Activated CD8-positive, alpha-beta memory T cell treated with anti-CD3 and anti-CD28 coated beads for 36 hours (primary cell): ENCODE results near the gene BHLHE41. TPM values are rescaled to one million over a fixed set of nuclear protein-coding genes. Genes with fewer than 3 reads are reported as not detected.

Source experiments
- CTCF ChIA-PET: fragments of 350-600 bp; sonication (Branson Sonifier 250); formaldehyde crosslinking; loops from one replicate; lab custom pipeline; 2021; ENCODE audit warnings: antibody characterized with exemption; lab: Charles Lee
- POLR2A ChIA-PET: fragments of 350-600 bp; sonication (Branson Sonifier 250); formaldehyde crosslinking; loops from one replicate; lab custom pipeline; 2021; ENCODE audit warnings: antibody characterized with exemption; lab: Charles Lee
- total RNA-seq, 2 experiments: library from RNA; stranded (reverse); gene quantifications; one replicate each; pipeline ENCODE4 v1.2.3, GENCODE V29; 2021

BHLHE41 gene
- total RNA-seq, 2 experiments from 2014 or later = not detected

DNA sequence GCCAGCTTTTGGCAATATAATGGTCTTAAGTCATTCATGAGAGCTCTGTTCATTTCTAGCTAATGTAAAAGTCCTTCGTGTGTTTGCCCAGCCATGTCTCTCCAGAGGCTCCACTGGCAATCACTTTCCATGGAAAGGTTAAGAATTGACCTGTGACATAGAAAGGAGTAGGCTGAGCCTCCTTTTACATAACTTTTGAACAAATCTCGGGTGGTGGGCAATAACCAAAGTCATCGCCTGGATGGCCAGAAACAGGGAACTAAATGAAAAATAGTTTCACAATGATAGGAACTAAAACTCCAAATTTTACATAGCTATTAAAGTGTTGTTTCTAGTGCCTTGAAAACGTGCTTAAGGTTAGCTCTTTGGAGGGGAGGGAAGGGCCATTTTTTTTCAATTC lies 6.5 kb downstream of the BHLHE41 start:
- POLR2A ChIA-PET = no interaction called here
- CTCF ChIA-PET = no interaction called here

DNA sequence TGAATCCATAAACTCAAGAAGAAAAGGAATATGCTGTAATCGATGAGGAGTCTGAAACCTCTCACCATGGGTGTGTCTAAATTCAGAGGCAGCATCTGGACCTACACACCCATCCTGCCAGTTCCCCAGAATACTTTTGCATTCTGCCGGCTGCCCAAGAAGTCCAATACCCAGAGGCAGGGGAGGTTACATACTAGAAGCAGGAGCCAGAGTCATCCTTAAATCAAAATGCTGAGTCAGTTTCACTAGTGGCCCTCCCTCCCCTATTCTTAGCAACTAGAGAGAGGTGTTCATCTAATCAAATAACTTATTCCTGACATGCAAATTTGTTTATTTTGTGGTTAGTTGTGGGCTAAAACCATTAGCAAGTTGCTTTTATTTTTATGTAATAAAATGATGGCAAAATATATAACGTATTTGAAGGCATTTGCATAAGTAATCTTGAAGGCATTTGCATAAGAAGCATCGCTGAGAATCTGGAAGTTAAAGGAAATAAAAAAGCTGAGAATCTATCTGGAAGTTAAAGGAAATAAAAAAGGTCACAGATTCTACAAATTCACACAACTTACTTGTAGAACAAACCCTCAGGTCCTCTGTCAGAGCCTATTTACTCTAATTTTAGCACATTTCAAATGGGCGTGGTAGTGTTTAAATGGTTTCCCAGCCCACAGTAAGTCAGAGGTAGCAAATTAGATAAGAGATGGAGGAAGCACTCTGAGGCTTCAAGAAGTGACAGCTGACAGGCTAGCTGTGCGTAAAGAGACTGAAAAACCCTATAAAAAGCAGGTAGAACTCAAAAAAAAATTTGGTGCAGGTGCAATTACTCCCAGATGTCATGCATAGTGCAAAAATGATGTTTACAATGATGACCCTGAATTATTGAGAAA lies 7.8 kb downstream of the BHLHE41 start:
- POLR2A ChIA-PET = no interaction called here
- CTCF ChIA-PET = no interaction called here

DNA sequence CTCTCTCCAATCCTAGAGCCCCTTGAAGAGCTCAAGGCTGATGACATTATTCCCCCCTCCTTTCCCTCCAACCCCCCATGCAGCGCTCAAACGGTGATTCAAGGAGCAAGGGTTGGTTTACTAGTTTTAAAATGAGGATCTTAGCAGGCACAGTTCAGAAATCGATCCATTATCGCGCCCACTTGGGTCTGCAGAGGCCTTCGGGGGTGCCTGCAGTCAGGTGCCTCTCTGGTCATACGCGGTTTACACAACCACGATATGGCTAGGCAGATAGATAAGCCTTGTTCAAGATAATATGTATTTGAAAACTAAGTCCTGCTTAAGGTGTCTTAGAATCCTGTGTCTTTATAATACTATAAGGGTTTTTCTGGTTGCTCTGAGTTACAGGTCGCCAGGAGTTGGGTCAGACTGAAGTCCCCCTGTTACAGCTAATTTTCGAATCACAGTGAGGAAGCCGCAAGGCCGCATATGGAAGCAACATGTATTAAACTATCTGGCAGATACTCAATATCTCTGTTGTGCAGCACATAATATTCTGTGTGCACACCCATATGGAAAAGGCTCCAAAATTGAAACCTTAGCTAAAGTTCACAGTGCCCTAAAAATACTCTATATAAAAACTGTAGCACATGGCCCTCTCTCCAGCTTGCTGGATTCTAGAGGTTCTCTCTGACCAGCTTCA lies 10.0 kb downstream of the BHLHE41 start:
- ChIA-PET CTCF (interaction anchor here (1.4 kb wide), 1 partner anchor 21 kb away, joined by 3 read pairs; no protein-coding TSS in a partner anchor), POLR2A (no interaction called here)

DNA sequence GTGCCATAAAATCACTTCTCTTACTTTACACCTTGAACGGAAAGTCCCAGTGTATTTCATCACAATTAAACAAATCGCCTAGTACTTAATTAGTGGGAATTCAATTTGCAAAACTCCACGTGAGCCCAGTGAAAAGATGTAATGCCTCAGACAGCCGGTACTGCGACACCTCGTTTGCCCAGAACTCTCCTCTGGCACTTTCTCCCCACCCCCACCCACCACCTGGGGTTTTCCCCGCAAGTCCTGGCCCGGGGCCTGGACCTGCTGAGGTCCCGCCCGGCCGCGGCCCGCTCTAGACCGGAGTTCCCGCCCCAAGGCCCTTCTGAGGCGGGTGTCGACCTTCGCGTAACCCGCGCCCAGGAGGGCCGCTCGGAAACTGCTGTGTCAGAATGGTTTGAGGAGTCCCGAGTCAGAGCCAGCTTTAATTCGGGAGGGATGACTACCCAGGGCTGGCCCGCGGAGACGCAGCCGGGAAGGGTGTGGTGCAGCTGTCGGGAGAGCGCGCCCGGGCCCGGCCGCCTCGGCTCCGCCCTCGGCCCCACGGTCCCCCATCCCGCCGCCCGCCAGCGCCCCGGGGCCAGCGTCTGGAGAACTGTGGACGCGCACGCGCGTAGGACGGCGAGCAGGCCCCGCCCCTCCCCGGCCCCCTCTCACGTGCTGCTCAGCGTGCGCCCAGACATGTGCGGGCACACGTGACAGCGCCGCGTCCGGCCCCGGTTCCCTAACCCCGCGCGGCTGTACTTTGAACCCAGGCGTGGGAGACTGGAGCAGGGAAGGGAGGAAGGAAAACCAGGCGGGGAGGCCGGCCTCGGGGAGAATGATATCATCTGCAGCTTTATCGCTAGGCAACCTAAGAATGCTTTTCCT lies 10.8 kb downstream of the BHLHE41 start:
- CTCF ChIA-PET = interaction anchor here (1.4 kb wide), 1 partner anchor 20 kb away, joined by 3 read pairs; no protein-coding TSS in a partner anchor
- POLR2A ChIA-PET = no interaction called here

DNA sequence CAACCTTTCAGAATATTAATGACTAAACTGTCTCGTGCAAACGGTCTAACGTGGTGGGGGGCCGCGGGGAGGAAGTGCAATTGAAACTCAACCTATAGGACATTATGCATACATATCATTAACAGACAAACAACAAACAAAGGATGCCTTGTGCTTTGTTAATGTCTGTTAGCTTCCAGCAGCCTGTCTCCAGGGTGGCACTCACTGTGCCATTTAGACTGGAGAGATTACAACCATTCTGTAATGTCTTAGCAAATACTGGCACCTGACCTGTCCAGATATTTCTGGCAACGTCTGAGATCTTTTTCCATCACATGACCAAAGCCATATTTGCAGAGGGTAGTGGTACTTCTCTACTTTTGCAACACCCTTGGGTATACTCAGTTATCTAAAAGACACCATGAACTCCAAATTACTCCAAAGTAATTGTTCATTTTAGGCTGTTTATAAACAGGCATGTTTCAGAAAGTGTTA lies 11.6 kb downstream of the BHLHE41 start:
- ChIA-PET POLR2A (no interaction called here), CTCF (no interaction called here)

DNA sequence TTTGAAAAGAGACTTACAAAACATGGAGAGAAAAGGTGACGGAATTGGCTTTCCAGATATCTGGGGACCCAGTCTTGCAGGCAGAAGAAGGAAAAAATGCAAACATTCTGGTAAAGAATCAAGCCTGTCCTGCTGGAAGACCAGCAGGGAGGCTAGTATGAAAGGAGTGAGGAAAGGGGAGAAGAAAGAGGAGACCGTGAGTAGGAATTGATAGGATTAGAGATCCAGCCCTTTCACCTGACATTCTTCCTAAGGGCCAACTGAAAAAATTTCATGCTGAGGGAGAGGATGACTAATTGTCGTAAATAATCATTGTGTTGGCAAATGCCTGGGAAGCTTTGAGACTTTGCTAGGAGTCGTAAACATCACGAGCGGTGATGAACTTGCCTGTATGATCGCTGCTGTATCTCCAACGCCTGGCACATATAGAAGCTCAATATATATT lies 12.1 kb downstream of the BHLHE41 start:
- ChIA-PET POLR2A (no interaction called here), CTCF (no interaction called here)

DNA sequence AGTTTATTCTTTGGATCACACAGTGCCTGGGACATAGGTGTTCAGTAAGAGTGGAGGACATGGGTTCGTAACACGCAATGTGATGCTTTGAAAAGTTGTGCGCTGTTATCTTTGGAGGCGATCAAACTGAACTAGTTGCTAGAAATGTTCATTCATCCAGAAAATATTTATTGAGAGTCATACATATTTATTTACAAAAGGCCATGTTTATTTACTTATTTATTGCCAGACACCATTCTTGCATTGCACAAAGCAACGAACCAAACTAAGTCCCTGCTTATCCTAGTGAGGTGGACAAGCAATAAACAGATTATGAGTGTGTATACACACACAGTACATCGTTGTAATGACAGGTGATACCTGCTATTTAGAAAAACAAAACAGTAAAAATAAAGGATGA lies 12.6 kb downstream of the BHLHE41 start:
- ChIA-PET CTCF (interaction anchor here (1.0 kb wide), 1 partner anchor 15 kb away, joined by 3 read pairs; no protein-coding TSS in a partner anchor), POLR2A (no interaction called here)

DNA sequence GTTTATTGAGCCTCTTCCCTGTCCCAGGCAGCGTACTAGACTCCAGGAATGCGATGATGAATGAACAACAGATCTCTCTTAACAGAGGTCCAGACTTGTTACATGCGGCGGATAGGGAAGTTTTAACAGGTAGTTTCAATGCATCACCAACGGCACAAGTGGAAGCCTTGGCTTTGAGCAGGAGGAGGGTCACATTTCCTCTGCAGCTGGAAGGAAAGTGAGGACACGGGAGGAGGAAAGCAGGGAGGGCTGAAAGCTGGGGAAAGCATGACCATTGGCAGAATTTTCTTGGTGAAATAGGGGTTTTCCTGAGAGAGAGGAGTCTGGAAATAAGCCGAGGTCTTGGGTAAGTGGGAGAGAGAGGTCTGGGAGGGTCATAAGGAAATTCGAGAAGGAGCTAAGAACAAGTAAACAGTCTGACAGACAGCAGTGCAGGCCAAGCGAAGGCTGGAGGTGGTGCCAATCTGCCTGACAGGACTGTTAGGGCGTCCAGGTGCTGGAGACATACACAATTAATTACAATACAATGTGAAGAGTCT lies 15.4 kb downstream of the BHLHE41 start:
- ChIA-PET POLR2A (no interaction called here), CTCF (no interaction called here)

DNA sequence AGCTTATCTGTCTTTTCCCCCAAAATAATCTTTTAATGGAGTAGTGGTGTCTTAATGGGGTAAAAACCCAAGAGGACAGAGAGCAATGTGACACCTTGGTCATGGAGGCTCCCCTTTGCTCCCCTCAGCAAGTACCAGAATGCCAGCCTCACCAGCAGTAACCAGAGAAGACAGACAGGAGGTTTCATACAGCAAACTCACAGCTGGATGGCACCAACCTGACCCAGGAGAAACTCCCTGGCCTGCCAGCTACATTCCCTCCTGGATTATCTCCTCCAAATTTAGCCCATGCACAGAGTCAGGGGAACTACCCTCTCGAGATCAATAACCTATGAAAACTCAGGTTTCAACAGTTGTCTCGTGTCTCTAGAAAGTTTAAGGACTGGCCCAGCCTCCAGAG lies 15.9 kb downstream of the BHLHE41 start:
- ChIA-PET CTCF (interaction anchor here (1.1 kb wide), 1 partner anchor 12 kb away, joined by 3 read pairs; no protein-coding TSS in a partner anchor), POLR2A (no interaction called here)

DNA sequence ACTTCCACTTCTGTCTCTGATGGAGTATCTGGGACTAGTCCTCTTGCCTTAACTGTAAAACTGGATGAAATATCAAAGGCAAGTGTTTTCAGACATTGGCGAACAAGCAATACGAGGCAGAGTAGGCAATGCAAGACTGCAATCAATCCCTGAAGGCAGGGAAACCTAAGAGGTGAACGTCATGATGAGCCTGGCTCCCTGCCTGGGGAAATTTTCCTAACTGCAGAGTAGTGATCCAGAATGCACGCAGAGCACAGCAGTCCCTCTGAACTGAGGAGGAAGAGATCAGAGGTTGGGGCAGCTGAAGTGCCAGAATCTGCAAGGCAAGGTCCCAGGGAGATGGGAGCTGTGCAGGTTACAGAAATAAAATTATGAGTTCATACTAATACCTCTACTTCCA lies 18.5 kb downstream of the BHLHE41 start:
- ChIA-PET CTCF (no interaction called here), POLR2A (no interaction called here)

DNA sequence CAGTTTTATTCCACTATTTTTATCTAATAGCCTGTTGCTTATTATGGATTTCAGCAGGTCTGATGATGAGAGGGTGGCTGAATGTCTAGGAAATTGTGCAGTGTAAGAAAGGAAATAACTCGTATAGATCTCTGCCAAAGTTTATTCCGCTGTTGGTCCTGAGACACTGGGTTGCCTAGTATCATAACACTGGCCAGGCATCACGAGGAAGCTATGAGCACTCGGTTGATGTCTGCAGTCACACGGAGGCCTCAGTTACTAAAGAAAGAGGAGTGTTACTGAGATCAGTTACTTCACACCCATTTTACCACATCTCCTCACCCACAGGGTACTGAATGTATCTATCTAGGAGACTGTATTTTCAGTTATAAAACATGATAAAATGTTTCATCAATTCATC lies 21.9 kb downstream of the BHLHE41 start:
- CTCF ChIA-PET = no interaction called here
- POLR2A ChIA-PET = no interaction called here

DNA sequence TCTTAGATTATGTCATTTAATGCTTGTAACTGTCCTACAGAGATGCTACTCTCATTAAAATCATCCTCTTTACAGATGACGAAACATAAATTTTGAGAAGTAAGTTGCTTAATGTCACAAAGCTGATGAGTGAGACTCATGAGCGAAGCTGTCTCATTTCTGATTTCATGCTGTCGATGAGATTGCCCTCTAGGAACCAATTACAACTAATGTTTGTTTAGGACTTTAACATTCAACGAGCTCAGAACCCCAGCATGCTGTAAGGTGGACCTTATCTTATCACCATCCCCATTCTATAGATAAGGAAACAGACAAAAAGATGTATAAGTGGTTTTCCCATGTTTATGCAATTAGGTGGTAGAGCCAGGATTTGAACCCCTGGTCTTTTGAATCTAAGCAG lies 23.1 kb downstream of the BHLHE41 start:
- POLR2A ChIA-PET = no interaction called here
- CTCF ChIA-PET = no interaction called here

DNA sequence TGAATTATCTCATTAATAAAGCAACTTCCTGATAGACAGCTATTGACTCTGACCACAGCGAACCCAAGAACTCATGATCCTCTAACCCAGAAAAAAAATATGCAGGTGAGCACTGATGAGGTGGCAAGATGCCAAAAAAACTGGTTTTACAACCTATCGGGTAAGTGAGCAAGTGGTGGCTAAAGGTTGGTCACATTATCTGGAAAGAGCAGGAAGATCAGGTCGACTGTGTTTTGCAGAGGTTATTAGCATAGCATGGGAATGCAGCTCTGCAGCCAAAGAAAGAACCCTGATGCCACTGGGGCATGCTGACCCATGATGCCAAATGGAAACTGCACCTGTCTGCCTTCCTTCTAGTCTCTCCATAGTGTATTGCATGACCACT lies 23.5 kb downstream of the BHLHE41 start:
- ChIA-PET CTCF (no interaction called here), POLR2A (no interaction called here)

DNA sequence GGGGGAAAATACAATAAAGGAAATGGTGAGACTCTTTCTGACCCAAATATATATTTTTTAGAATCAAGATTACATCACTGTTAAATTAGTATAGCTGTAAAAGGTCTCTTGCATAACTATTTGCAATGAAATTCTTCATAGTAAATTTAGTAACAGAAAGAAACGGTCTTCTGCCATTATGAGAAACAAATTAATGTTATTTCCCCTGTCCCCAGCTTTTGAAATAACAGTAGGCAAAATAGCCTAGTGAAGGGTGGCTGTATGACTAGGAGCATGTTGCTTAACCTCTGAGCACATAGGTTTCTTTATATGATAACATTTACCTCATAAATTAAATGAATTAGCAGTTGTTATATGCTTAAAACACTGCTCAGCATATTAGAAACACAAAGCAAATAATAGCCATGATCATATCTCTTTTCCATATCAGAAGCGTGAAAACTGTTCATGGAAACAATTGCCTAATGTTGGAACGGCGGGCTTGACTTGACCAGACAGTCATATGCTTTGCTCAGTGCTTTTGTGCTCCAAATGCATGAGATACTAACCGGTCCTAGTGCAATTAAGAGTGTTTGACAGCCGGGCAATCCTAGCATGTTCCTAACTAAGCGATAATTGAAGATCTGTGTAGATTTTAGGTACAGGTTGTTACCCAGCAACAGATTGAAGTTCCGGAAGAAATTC lies 24.0 kb downstream of the BHLHE41 start:
- POLR2A ChIA-PET = no interaction called here
- CTCF ChIA-PET = no interaction called here

DNA sequence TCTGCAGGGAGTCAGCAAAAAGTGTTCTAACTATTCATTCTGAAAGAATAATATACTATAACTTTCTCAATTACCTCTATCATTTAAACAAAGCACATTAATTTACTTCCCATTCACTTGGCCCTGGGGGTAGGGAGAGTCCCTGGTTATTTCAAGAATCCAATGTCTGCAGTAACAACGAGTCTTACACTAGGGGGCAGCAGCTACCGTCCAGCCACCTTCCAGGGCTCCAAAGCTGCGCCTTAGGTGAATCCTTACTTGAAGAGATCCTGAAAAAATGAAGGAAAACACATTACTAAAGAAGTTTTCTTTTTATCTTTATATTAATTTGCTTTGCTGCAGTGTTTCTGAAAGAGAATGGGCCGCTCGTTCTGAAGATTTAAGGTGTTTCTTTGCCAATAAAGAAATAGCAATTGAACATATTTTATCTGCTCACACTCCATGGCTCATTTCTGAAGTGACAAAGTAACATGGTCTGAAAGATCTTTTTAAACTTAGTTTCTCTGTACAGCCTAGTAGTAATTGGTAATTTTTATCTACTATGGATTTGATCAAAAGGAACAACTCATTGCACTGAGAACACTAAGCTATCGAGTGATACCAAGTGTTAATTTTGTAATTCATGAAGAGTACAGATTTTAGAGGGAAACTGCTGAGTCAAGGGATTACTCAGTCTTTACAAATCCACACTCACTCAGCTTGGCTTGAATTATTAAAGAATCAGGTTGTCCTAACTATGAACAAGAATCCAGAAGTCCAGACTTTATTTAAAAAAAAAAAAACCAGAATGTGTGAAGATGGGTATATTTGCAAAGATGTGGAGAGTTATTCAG lies 27.6 kb downstream of the BHLHE41 start:
- POLR2A ChIA-PET = no interaction called here
- CTCF ChIA-PET = interaction anchor here (1.1 kb wide), 2 partner anchors 15 to 496 kb away, joined by 3 read pairs; no protein-coding TSS in a partner anchor

DNA sequence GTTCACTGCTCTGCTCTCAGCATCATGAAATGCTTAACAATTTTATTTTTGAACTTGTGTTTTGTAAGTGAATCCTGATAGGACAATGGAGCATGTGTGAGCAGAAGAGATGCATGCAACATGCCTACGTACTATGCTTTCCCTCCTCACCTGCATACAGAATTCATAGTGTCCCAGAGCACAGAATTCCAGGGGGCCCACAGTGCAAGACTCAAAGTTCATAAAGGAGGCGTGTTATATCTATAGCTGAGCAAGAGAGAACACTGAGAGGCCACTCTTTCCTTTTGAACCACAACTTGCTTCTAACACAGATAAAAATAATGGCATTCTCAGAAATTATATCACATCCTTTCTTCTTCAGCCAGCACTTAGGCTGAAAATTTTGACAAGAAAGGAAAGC lies 28.8 kb downstream of the BHLHE41 start:
- CTCF ChIA-PET = no interaction called here
- POLR2A ChIA-PET = no interaction called here

DNA sequence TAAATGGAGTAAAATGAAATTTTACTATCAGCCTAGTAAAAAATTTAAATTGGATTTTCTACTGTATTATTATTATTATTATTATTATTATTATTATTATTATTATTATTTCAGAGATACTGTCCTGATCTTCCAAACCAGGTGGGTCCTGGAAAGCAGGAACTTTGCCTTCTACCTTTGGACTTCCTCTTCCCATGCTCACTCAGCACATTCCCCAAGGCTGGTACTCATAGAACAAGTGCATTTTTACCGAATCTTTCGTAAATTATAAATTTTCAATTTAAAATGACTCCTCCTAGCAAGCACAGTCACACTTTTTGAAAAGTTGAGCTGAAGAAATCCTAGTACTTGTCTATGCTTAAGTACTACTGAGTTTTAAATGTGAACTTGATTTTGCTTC lies 29.7 kb downstream of the BHLHE41 start:
- ChIA-PET CTCF (no interaction called here), POLR2A (no interaction called here)
